OCI-LY1 (cell line): ENCODE results near the gene ELK3.
A peak's percentile ranks its signal among the peaks of the same experiment; 100 is the strongest.

Experiments used
- H2AFZ ChIP-seq: fragments of 200-600 bp; sonication (generic), shearing (Covaris generic); 2 replicates; pipeline ENCODE4 v1.6.0; 2014; ENCODE audit warnings: antibody characterized with exemption, mild to moderate bottlenecking, low read length
- H3F3A ChIP-seq: fragments of 200-600 bp; sonication (generic), shearing (Covaris generic); 2 replicates; pipeline ENCODE4 v1.6.0; 2014; ENCODE audit warnings: mild to moderate bottlenecking, antibody characterized with exemption, low read length, moderate library complexity; ENCODE audit not compliant: insufficient read depth
- H3K27ac ChIP-seq: fragments of 200-600 bp; sonication (generic); 2 replicates; pipeline ENCODE4 v1.5.1; 2014; ENCODE audit warnings: low read length, mixed run types, mild to moderate bottlenecking, low read depth; ENCODE audit not compliant: poor library complexity, severe bottlenecking
- H3K27me3 ChIP-seq: fragments of 200-600 bp; sonication (generic); 2 replicates; pipeline ENCODE4 v1.6.0; 2014; ENCODE audit warnings: antibody characterized with exemption, mild to moderate bottlenecking, low read length, moderate library complexity; ENCODE audit not compliant: insufficient read depth
- H3K36me3 ChIP-seq: fragments of 200-600 bp; sonication (generic); 2 replicates; pipeline ENCODE4 v1.6.1; 2014; ENCODE audit warnings: mild to moderate bottlenecking, antibody characterized with exemption, low read length, moderate library complexity, mixed read lengths; ENCODE audit not compliant: insufficient read depth
- H3K4me1 ChIP-seq: fragments of 200-600 bp; sonication (generic); 2 replicates; pipeline ENCODE4 v1.5.1; 2014; ENCODE audit warnings: mild to moderate bottlenecking, low read length, moderate library complexity; ENCODE audit not compliant: insufficient read depth, severe bottlenecking
- H3K4me2 ChIP-seq: fragments of 200-600 bp; sonication (generic), shearing (Covaris generic); 2 replicates; pipeline ENCODE4 v1.6.1; 2014; ENCODE audit warnings: low read length
- H3K4me3 ChIP-seq: fragments of 200-600 bp; sonication (generic); 2 replicates; pipeline ENCODE4 v1.5.1; 2014; ENCODE audit warnings: low read length, low read depth, mild to moderate bottlenecking, mixed read lengths; ENCODE audit not compliant: poor library complexity, severe bottlenecking
- H3K79me2 ChIP-seq: fragments of 200-600 bp; shearing (Covaris generic); 2 replicates; pipeline ENCODE4 v1.6.1; 2016; ENCODE audit warnings: mixed run types, low read length, mixed read lengths; ENCODE audit not compliant: insufficient read depth
- H3K9ac ChIP-seq: fragments of 200-600 bp; sonication (generic), shearing (Covaris generic); 2 replicates; pipeline ENCODE4 v1.6.1; 2014; ENCODE audit warnings: mild to moderate bottlenecking, low read length, mixed read lengths
- H3K9me2 ChIP-seq: fragments of 200-600 bp; sonication (generic), shearing (Covaris generic); 2 replicates; pipeline ENCODE4 v1.6.1; 2014; ENCODE audit warnings: low read depth, mild to moderate bottlenecking, low read length, mixed read lengths
- H3K9me3 ChIP-seq: fragments of 200-600 bp; shearing (Covaris generic); 2 replicates; pipeline ENCODE4 v1.6.1; 2014; ENCODE audit warnings: low read length, mixed read lengths
- H4K20me1 ChIP-seq: fragments of 200-600 bp; sonication (generic), shearing (Covaris generic); 2 replicates; pipeline ENCODE4 v1.6.0; 2016; ENCODE audit warnings: mild to moderate bottlenecking, low read length; ENCODE audit not compliant: insufficient read depth
- EZH2 ChIP-seq: fragments of 200-600 bp; sonication (generic), shearing (Covaris generic); IDR thresholded peaks from 2 replicates; pipeline ENCODE4 v1.8.0; 2017; ENCODE audit warnings: borderline replicate concordance, mixed run types, mild to moderate bottlenecking, antibody characterized with exemption, low read length, moderate library complexity, mixed read lengths
- TF ChIP-seq, protein P1 (sequence below): fragments of 200-600 bp; sonication (generic), shearing (Covaris generic); IDR thresholded peaks from 2 replicates; pipeline ENCODE4 v1.5.1; 2017; ENCODE audit warnings: mild to moderate bottlenecking, antibody characterized with exemption, low read length, moderate library complexity, mixed read lengths

Gene ELK3

DNA sequence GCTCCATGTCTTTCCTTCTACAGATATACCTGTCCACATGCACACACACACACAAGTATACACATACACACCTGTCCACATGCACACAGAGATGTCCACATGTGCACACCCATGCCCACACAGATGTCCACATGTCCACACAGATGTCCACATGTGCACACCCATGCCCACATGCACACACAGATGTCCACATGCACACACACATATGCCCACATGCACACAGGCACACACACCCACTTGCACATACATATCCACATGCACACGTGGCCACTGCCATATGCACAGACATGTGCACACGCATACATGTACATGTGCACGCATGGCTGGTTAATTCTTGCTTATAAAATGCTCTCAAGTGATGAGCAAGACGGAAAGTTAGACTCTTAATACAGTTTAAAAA lies 32.2 kb downstream of the ELK3 start:
- Histone ChIP-seq H3K4me2 (0 out of 2 replicates have a peak overlapping the region, but pooled peaks have one; percentile 39), H3K36me3 (no peaks in the 10 kb centered on the region), H2AFZ (no peak overlapping the region), H3K9ac (no peak overlapping the region), H3K9me2 (no peaks in the 10 kb centered on the region), H3K27me3 (peaks cover 4% of the 10 kb centered on the region; the same call in 1 of the 2 replicates), H3K9me3 (no peaks in the 10 kb centered on the region), H4K20me1 (no peaks in the 10 kb centered on the region), H3K4me1 (peaks cover 9% of the 10 kb centered on the region), H3K27ac (no peak overlapping the region), H3K4me3 (no peak overlapping the region), H3K79me2 (no peaks in the 10 kb centered on the region), H3F3A (no peaks in the 10 kb centered on the region)
- TF ChIP-seq, protein P1, sequence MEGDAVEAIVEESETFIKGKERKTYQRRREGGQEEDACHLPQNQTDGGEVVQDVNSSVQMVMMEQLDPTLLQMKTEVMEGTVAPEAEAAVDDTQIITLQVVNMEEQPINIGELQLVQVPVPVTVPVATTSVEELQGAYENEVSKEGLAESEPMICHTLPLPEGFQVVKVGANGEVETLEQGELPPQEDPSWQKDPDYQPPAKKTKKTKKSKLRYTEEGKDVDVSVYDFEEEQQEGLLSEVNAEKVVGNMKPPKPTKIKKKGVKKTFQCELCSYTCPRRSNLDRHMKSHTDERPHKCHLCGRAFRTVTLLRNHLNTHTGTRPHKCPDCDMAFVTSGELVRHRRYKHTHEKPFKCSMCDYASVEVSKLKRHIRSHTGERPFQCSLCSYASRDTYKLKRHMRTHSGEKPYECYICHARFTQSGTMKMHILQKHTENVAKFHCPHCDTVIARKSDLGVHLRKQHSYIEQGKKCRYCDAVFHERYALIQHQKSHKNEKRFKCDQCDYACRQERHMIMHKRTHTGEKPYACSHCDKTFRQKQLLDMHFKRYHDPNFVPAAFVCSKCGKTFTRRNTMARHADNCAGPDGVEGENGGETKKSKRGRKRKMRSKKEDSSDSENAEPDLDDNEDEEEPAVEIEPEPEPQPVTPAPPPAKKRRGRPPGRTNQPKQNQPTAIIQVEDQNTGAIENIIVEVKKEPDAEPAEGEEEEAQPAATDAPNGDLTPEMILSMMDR = no peak
- no peak for TF ChIP-seq EZH2

DNA sequence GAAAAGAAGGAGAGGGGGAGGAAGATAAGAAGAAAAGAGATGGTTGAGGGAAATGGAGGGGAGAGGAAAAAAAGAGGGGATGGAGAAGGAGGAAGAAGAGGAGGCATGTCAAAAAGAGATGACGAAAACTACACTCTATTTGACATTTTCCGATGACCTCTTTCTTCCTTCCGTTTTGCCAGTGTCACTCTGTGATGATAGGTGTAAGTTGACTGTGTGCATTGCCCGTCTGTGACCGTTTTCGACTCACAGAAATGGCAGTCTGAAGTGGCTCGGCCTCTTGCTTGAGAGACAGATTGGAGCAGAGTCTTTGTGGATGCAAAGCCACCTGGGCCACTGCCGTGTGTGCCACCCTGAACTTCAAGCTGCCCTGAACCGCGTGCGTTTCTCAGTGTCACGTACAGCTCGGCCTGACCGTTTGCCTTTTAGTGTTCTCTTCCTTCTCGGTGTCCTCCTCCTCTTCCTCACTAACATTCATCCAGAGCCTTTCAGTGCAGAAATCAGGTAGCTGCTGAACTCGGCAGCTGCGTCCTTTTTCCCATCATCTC lies 32.7 kb downstream of the ELK3 start:
- peaks cover 4% of the 10 kb centered on the region; the same call in 1 of the 2 replicates for H3K27me3 ChIP-seq
- H3K9me2 ChIP-seq = no peaks in the 10 kb centered on the region
- H3K27ac ChIP-seq = no peak overlapping the region
- H3F3A ChIP-seq = no peaks in the 10 kb centered on the region
- H3K79me2 ChIP-seq = no peaks in the 10 kb centered on the region
- no peaks in the 10 kb centered on the region for H3K9me3 ChIP-seq
- no peaks in the 10 kb centered on the region for H4K20me1 ChIP-seq
- no peaks in the 10 kb centered on the region for H3K36me3 ChIP-seq
- 0 out of 2 replicates have a peak overlapping the region, but pooled peaks have one; percentile 66 for H2AFZ ChIP-seq
- H3K4me2 ChIP-seq = peak overlapping the region; percentile 39; the same call in 1 of the 2 replicates
- H3K4me3 ChIP-seq = no peak overlapping the region
- no peak for TF ChIP-seq EZH2
- TF ChIP-seq, protein P1 = no peak
- no peak overlapping the region for H3K9ac ChIP-seq
- peaks cover 9% of the 10 kb centered on the region for H3K4me1 ChIP-seq

- Histone ChIP-seq H3K9me3 (no peaks in the 10 kb centered on the region), H3K4me2 (no peak overlapping the region), H3K9me2 (no peaks in the 10 kb centered on the region), H3K79me2 (no peaks in the 10 kb centered on the region), H3K4me1 (peaks cover 9% of the 10 kb centered on the region), H3K9ac (no peak overlapping the region), H3F3A (no peaks in the 10 kb centered on the region), H3K27ac (no peak overlapping the region), H2AFZ (no peak overlapping the region), H3K36me3 (no peaks in the 10 kb centered on the region), H3K4me3 (no peak overlapping the region), H3K27me3 (peaks cover 4% of the 10 kb centered on the region; the same call in 1 of the 2 replicates), H4K20me1 (no peaks in the 10 kb centered on the region)
- TF ChIP-seq EZH2 = no peak
- TF ChIP-seq, protein P1 = no peak
Measured at GRCh38 chr12:96227365-96228106, 33.4 kb downstream of the ELK3 start.
